Activated CD4-positive, alpha-beta memory T cell treated with anti-CD3 and anti-CD28 coated beads for 36 hours (primary cell): Measurements from ENCODE around the gene ATP10A. TPM values are rescaled to one million over a fixed set of nuclear protein-coding genes. Genes with fewer than 3 reads are reported as not detected.
"Not testable (repeated sequence)": the region's sequence is repeated elsewhere in the genome, so short reads cannot be mapped to it uniquely, and the experiment has no call there.

Experiments
- CTCF ChIA-PET: fragments of 350-600 bp; sonication (Branson Sonifier 250); formaldehyde crosslinking; loops from one replicate; lab custom pipeline; 2021; ENCODE audit warnings: antibody characterized with exemption, inconsistent platforms; lab: Charles Lee
- POLR2A ChIA-PET: fragments of 350-600 bp; sonication (Branson Sonifier 250); formaldehyde crosslinking; loops from one replicate; lab custom pipeline; 2021; ENCODE audit warnings: antibody characterized with exemption; lab: Charles Lee
- DNase-seq: peaks from one replicate; pipeline ENCODE4 v3.0.0-alpha.2; 2020
- H3K27ac Mint-ChIP-seq: one replicate; pipeline ENCODE4 v1.8.0; 2021; ENCODE audit warnings: mixed read lengths
- H3K27me3 Mint-ChIP-seq: one replicate; pipeline ENCODE4 v1.8.0; 2021; ENCODE audit warnings: mixed read lengths
- H3K36me3 Mint-ChIP-seq: one replicate; pipeline ENCODE4 v1.8.0; 2021; ENCODE audit warnings: mixed read lengths
- H3K4me1 Mint-ChIP-seq: one replicate; pipeline ENCODE4 v1.8.0; 2021; ENCODE audit warnings: low read depth, mixed read lengths
- H3K4me3 Mint-ChIP-seq: one replicate; pipeline ENCODE4 v1.8.0; 2021; ENCODE audit warnings: mild to moderate bottlenecking, mixed read lengths
- H3K9me3 Mint-ChIP-seq: one replicate; pipeline ENCODE4 v1.8.0; 2021; ENCODE audit warnings: mixed read lengths
- intact Hi-C: fragments of 100-400 bp; cut with micrococcal nuclease; formaldehyde crosslinking; loops from one replicate; pipeline ENCODE4 v1.15.1; 2023
- total RNA-seq, 2 experiments: library from RNA; stranded (reverse); gene quantifications; one replicate each; pipeline ENCODE4 v1.2.3, GENCODE V29; 2021

ATP10A gene
- total RNA-seq, 2 experiments from 2014 or later, result 15.9 to 17.2 TPM

GRCh38 chr15:25897658-25898057 is 34.5 kb upstream of the ATP10A start:
- H3K36me3 Mint-ChIP-seq, result peaks cover 3% of the 10 kb centered on the region
- intact Hi-C loops, result no loop called here
- no peaks in the 10 kb centered on the region for H3K4me1 Mint-ChIP-seq
- peaks cover 3% of the 10 kb centered on the region for H3K27me3 Mint-ChIP-seq
- H3K27ac Mint-ChIP-seq, result no peak overlapping the region
- no peak overlapping the region for H3K4me3 Mint-ChIP-seq
- ChIA-PET CTCF (no interaction called here), POLR2A (no interaction called here)
- DNase-seq, result no peak
- H3K9me3 Mint-ChIP-seq, result no peaks in the 10 kb centered on the region

DNA sequence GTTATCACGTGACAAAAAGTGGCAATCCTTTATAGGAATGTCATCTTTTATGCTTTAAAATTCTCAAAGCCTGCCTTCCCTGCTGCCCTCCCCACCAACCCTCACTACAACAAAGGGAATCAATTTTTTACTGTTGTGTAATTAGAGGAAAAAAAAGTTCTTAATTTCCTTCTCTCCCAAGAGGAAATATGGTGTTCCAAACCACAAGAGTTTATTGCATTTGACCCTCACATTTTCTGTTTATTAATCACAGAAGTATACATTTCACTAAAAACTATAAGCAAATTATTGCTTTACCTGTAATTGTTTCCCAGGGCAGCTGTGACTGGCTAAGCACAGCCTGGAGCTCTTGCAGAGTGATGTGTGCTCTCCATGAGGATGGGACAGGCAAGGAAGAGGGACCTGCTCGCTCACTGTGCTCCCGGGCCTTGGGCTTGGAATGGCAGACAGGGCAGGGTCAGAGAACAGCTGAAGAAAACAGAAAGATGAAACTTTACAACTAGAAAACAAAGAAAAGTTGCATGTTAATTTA is 31.3 kb upstream of the ATP10A start:
- Mint-ChIP-seq H3K4me3 (no peak overlapping the region), H3K36me3 (peaks cover 3% of the 10 kb centered on the region)
- CTCF ChIA-PET, result no interaction called here

DNA sequence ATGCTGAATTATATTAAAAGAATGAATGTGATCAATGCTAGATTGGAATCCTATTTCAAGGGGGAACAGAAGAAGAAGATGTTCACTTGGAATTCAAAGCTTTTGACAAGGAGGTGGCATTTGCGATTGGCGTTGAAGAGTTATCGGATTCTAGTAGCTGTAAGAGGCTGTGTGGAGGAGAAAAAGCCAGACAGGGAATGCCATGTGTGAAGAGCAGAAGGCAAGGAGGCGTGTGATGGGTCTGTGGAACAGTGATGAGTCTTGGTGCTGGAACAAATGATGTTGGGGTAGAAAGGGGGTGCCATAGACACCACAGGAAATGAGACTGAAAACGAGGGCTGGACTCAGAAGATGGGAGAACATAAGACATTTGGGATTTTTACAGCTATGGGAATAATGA is 30.5 kb upstream of the ATP10A start:
- Mint-ChIP-seq H3K9me3 (no peaks in the 10 kb centered on the region), H3K36me3 (peaks cover 3% of the 10 kb centered on the region), H3K4me3 (no peak overlapping the region), H3K27ac (no peak overlapping the region), H3K27me3 (peaks cover 6% of the 10 kb centered on the region), H3K4me1 (no peaks in the 10 kb centered on the region)
- intact Hi-C loops, result no loop called here
- CTCF ChIA-PET, result no interaction called here
- DNase-seq, result no peak
- POLR2A ChIA-PET, result no interaction called here

More for the DNA sequence above, 31.3 kb upstream of the ATP10A start:
- Mint-ChIP-seq H3K9me3 (no peaks in the 10 kb centered on the region), H3K27ac (no peak overlapping the region), H3K27me3 (peaks cover 6% of the 10 kb centered on the region), H3K4me1 (no peaks in the 10 kb centered on the region)
- POLR2A ChIA-PET, result no interaction called here
- DNase-seq, result no peak
- intact Hi-C loops, result no loop called here

DNA sequence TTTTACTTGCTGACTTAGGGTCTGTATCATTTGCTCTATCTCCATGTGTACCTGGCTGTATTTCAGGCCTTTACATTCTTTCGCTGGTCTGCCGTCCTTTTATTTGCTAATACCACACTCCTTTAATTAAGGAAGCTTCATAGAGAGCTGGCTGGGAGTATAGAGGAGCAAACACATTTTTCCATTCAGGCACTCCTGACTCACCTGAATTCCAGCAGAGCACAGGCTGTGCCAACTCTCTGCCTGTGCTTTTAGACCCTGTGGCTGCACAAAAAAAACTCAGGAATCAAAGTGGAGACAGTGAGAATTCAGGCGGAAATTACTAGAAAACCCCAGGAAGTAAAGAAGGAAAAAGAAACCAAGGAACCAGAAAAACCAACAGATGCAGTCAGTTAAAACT is 29.0 kb upstream of the ATP10A start:
- POLR2A ChIA-PET, result no interaction called here
- no peaks in the 10 kb centered on the region for H3K9me3 Mint-ChIP-seq
- intact Hi-C loops, result no loop called here
- H3K36me3 Mint-ChIP-seq, result peaks cover 3% of the 10 kb centered on the region
- DNase-seq, result no peak
- H3K27me3 Mint-ChIP-seq, result peaks cover 6% of the 10 kb centered on the region
- CTCF ChIA-PET, result interaction anchor here (1.1 kb wide), 1 partner anchor 42 kb away, joined by 3 read pairs; no protein-coding TSS in a partner anchor
- H3K27ac Mint-ChIP-seq, result no peak overlapping the region
- H3K4me3 Mint-ChIP-seq, result no peak overlapping the region
- no peaks in the 10 kb centered on the region for H3K4me1 Mint-ChIP-seq

DNA sequence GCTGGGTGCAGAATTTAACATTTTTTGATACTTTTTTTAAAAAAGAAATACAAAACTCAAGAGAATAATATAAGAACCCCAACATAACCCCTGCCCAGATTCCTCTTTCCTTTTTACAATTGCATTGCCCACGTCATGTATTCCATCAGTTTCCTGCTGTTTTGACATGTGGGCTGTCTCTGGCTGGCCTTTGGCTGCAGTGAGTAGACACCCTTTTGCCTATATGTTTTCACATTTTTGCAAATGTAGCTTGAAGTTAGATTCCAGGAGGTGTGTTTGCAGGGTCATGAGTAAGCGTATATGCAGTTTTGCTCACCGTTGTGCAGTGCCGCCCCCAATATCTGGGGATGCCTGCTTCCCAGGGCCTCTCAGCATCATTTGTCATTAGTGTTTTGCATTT is 28.0 kb upstream of the ATP10A start:
- ChIA-PET POLR2A (no interaction called here), CTCF (interaction anchor here (0.9 kb wide), 1 partner anchor 9 kb away, joined by 6 read pairs; no protein-coding TSS in a partner anchor)
- no peak for DNase-seq
- no peaks in the 10 kb centered on the region for H3K9me3 Mint-ChIP-seq
- H3K36me3 Mint-ChIP-seq, result peaks cover 3% of the 10 kb centered on the region
- no peaks in the 10 kb centered on the region for H3K4me1 Mint-ChIP-seq
- intact Hi-C loops, result no loop called here
- H3K27me3 Mint-ChIP-seq, result peaks cover 6% of the 10 kb centered on the region
- H3K4me3 Mint-ChIP-seq, result no peak overlapping the region
- no peak overlapping the region for H3K27ac Mint-ChIP-seq

DNA sequence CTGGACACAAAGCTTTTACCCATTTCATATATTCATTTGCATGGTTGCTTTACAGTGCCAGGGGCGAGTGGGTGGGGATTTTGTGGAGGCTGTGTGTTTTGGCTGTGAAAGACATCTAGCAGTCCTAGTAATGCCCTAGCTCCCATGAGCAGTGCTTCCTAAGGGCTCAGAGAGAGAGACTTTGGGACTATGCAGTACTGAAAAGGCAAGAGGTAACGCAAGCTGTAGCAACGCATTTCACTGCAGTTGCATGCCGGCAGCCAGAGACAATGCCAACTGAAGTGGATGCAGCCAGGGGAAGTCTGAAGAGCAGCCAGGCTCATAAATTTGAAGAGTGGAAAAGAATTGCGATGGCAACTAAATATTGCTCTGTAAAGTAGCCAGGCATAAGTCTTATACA is 27.4 kb upstream of the ATP10A start:
- ChIA-PET CTCF (no interaction called here), POLR2A (no interaction called here)
- no peaks in the 10 kb centered on the region for H3K4me1 Mint-ChIP-seq
- peaks cover 6% of the 10 kb centered on the region for H3K27me3 Mint-ChIP-seq
- H3K9me3 Mint-ChIP-seq, result no peaks in the 10 kb centered on the region
- no peak for DNase-seq
- intact Hi-C loops, result no loop called here
- H3K36me3 Mint-ChIP-seq, result peaks cover 3% of the 10 kb centered on the region
- no peak overlapping the region for H3K4me3 Mint-ChIP-seq
- H3K27ac Mint-ChIP-seq, result no peak overlapping the region

- Mint-ChIP-seq H3K36me3 (no peaks in the 10 kb centered on the region), H3K27ac (no peak overlapping the region), H3K4me1 (no peaks in the 10 kb centered on the region), H3K9me3 (no peaks in the 10 kb centered on the region), H3K4me3 (no peak overlapping the region), H3K27me3 (peaks cover 3% of the 10 kb centered on the region)
- POLR2A ChIA-PET, result no interaction called here
- DNase-seq, result no peak
- intact Hi-C loops, result no loop called here
- CTCF ChIA-PET, result no interaction called here
These were observed 24.7 kb upstream of the ATP10A start for GRCh38 chr15:25887870-25888269.

DNA sequence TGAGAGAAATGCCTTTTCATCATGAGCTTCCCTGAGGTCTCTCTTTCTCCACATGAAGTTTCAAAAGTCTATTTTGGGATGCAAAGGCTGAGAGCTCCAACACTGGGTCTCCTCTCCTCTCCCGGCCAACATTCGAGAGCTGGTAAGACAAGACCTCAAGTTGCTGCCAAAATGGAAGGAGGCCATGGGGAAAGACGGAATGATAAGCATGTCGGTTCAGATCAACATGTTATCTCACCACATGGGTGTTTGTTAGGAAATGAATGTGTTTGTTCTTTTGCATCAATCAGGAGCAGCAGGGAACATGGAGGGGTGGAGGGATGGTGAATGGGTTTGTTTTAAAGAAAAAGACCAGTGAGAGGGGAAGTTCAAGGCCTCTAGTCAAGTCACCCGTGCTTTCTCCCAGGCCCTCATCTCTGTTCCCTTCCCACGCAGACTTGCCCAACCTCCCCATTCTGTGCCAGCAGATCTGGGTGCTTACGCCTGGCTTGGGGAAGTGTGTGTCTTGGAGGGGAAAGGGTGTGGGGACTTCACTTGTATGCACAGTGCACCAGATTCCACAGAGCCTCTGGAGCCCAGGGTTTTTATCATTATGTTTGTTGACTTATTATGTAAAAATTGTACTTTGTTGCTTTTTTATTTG is 23.5 kb upstream of the ATP10A start:
- ChIA-PET POLR2A (no interaction called here), CTCF (no interaction called here)
- H3K36me3 Mint-ChIP-seq, result no peaks in the 10 kb centered on the region
- DNase-seq, result no peak
- H3K4me3 Mint-ChIP-seq, result no peak overlapping the region
- H3K4me1 Mint-ChIP-seq, result no peaks in the 10 kb centered on the region
- H3K27ac Mint-ChIP-seq, result no peak overlapping the region
- H3K9me3 Mint-ChIP-seq, result no peaks in the 10 kb centered on the region
- peaks cover 3% of the 10 kb centered on the region for H3K27me3 Mint-ChIP-seq
- intact Hi-C loops, result no loop called here

DNA sequence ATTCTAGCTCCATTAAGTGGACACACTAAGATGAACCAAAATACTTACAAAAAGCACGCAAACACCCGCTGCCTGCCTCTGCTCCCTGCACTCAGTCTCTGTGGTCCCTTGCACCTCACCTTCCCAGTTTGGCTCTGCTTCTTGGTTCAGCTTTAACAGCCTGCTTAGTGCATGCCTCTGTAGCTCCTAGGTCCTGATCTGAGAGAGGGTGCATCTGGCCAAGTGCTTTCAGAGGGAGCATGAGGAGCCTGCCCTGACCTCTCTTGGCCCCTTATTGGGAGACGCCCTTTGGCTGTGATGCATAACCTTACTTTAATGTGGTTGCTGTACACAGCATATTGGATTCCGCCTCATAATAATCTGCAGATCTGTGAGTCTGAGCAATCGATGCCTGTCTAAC is 21.2 kb upstream of the ATP10A start:
- Mint-ChIP-seq H3K4me3 (no peak overlapping the region), H3K27ac (no peak overlapping the region), H3K27me3 (no peaks in the 10 kb centered on the region), H3K9me3 (no peaks in the 10 kb centered on the region), H3K4me1 (no peaks in the 10 kb centered on the region), H3K36me3 (no peaks in the 10 kb centered on the region)
- ChIA-PET CTCF (no interaction called here), POLR2A (no interaction called here)
- DNase-seq, result no peak
- intact Hi-C loops, result no loop called here

- H3K27ac Mint-ChIP-seq, result no peak overlapping the region
- intact Hi-C loops, result no loop called here
- ChIA-PET CTCF (no interaction called here), POLR2A (no interaction called here)
- no peaks in the 10 kb centered on the region for H3K4me1 Mint-ChIP-seq
- no peaks in the 10 kb centered on the region for H3K36me3 Mint-ChIP-seq
- no peak for DNase-seq
- no peaks in the 10 kb centered on the region for H3K9me3 Mint-ChIP-seq
- no peak overlapping the region for H3K4me3 Mint-ChIP-seq
- no peaks in the 10 kb centered on the region for H3K27me3 Mint-ChIP-seq
These were observed 20.5 kb upstream of the ATP10A start for GRCh38 chr15:25883463-25884259.

DNA sequence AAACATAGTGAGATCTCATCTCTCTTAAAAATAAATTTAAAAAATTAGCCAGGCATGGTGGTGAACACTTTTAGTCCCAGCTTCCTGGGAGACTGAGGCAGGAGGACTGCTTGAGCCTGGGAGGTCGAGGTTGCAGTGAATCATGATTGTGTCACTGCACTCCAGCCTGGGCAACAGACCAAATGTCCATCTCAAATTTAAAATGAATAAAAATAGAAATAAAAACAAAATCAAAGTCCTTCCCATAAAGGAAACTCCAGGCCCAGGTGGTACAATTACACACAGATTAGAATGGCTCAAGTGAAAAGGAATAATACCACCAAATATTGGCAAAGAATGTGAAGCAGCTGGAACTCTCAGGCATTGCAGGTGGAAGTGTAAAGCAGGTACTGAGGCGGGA is 19.3 kb upstream of the ATP10A start:
- Mint-ChIP-seq H3K27me3 (no peaks in the 10 kb centered on the region), H3K4me1 (no peaks in the 10 kb centered on the region), H3K27ac (no peak overlapping the region), H3K4me3 (no peak overlapping the region), H3K9me3 (no peaks in the 10 kb centered on the region), H3K36me3 (no peaks in the 10 kb centered on the region)
- POLR2A ChIA-PET, result no interaction called here
- intact Hi-C loops, result no loop called here
- DNase-seq, result no peak
- CTCF ChIA-PET, result no interaction called here

GRCh38 chr15:25880877-25881276 is 17.8 kb upstream of the ATP10A start:
- POLR2A ChIA-PET, H3K27ac Mint-ChIP-seq, H3K4me3 Mint-ChIP-seq, intact Hi-C loops, DNase-seq, H3K4me1 Mint-ChIP-seq, CTCF ChIA-PET, H3K9me3 Mint-ChIP-seq, H3K36me3 Mint-ChIP-seq, H3K27me3 Mint-ChIP-seq: not testable (repeated sequence)
